GM19099 (cell line): ENCODE measurements around the gene ZMYND8.

Experiments
- POLR2A ChIP-seq: IDR thresholded peaks from 3 replicates; pipeline ENCODE4 v1.6.1; 2011; ENCODE audit warnings: low read depth; ENCODE audit not compliant: insufficient read length; ENCODE audit errors: extremely low read depth

ZMYND8 gene

GRCh38 chr20:47292581-47292980 is 63.9 kb downstream of the ZMYND8 start:
- no peak for TF ChIP-seq POLR2A

GRCh38 chr20:47290666-47291430 is 65.7 kb downstream of the ZMYND8 start:
- no peak for TF ChIP-seq POLR2A

- TF ChIP-seq POLR2A = no peak
Measured at GRCh38 chr20:47290008-47290407, 66.5 kb downstream of the ZMYND8 start.

- TF ChIP-seq POLR2A = no peak
Measured at GRCh38 chr20:47289096-47289495, 67.4 kb downstream of the ZMYND8 start.

GRCh38 chr20:47287609-47288144 is 68.8 kb downstream of the ZMYND8 start:
- TF ChIP-seq POLR2A = no peak

GRCh38 chr20:47286681-47287080 is 69.8 kb downstream of the ZMYND8 start:
- no peak for TF ChIP-seq POLR2A

- TF ChIP-seq POLR2A = no peak
Measured at GRCh38 chr20:47285189-47285588, 71.3 kb downstream of the ZMYND8 start.

GRCh38 chr20:47284373-47284772 is 72.1 kb downstream of the ZMYND8 start:
- TF ChIP-seq POLR2A = no peak

GRCh38 chr20:47283411-47283810 is 73.1 kb downstream of the ZMYND8 start:
- TF ChIP-seq POLR2A = no peak

GRCh38 chr20:47282864-47283263 is 73.6 kb downstream of the ZMYND8 start:
- TF ChIP-seq POLR2A = no peak

GRCh38 chr20:47281376-47281775 is 75.1 kb downstream of the ZMYND8 start:
- TF ChIP-seq POLR2A = no peak

GRCh38 chr20:47280668-47281067 is 75.8 kb downstream of the ZMYND8 start:
- TF ChIP-seq POLR2A = no peak

GRCh38 chr20:47280228-47280627 is 76.3 kb downstream of the ZMYND8 start:
- no peak for TF ChIP-seq POLR2A

- no peak for TF ChIP-seq POLR2A
Measured at GRCh38 chr20:47278907-47279348, 77.6 kb downstream of the ZMYND8 start.

GRCh38 chr20:47276851-47277534 is 79.5 kb downstream of the ZMYND8 start:
- no peak for TF ChIP-seq POLR2A

- no peak for TF ChIP-seq POLR2A
Measured at GRCh38 chr20:47276251-47276650, 80.2 kb downstream of the ZMYND8 start.
